Neural progenitor cell (in vitro differentiated cells): ENCODE measurements around the gene COG5. TPM values are rescaled to one million over a fixed set of nuclear protein-coding genes. Genes with fewer than 3 reads are reported as not detected.

Source experiments
- DNase-seq: peaks from one replicate; pipeline ENCODE4 v3.0.0-alpha.2; 2016; ENCODE audit warnings: low spot score
- H2AFZ ChIP-seq: fragments of 200-600 bp; sonication (generic); replicated peaks from 2 replicates; pipeline ENCODE4 v1.6.1; 2016; ENCODE audit warnings: antibody characterized with exemption
- H3F3A ChIP-seq: fragments of 200-600 bp; sonication (generic); 2 replicates; pipeline ENCODE4 v1.6.1; 2016; ENCODE audit warnings: antibody characterized with exemption, low read depth
- H3K27ac ChIP-seq: fragments of 200-600 bp; sonication (generic); 2 replicates; pipeline ENCODE4 v1.5.1; 2016; ENCODE audit warnings: mild to moderate bottlenecking
- H3K27me3 ChIP-seq: fragments of 200-600 bp; sonication (generic); 2 replicates; pipeline ENCODE4 v1.6.1; 2016; ENCODE audit warnings: mild to moderate bottlenecking, moderate library complexity
- H3K36me3 ChIP-seq: fragments of 200-600 bp; sonication (generic); 2 replicates; pipeline ENCODE4 v1.5.1; 2016
- H3K4me1 ChIP-seq: fragments of 200-600 bp; sonication (generic); 2 replicates; pipeline ENCODE4 v1.6.1; 2016; ENCODE audit warnings: mixed run types
- H3K4me2 ChIP-seq: fragments of 200-600 bp; sonication (generic); 2 replicates; pipeline ENCODE4 v1.6.1; 2016
- H3K4me3 ChIP-seq: fragments of 200-600 bp; sonication (generic); 2 replicates; pipeline ENCODE4 v1.5.1; 2016
- H3K79me2 ChIP-seq: fragments of 200-600 bp; sonication (generic); 2 replicates; pipeline ENCODE4 v1.6.1; 2016; ENCODE audit warnings: low read depth
- H3K9ac ChIP-seq: fragments of 200-600 bp; sonication (generic); 2 replicates; pipeline ENCODE4 v1.6.1; 2016
- H3K9me3 ChIP-seq: fragments of 200-600 bp; sonication (generic); 2 replicates; pipeline ENCODE4 v1.5.1; 2016; ENCODE audit warnings: low read depth
- H4K20me1 ChIP-seq: fragments of 200-600 bp; sonication (generic); 2 replicates; pipeline ENCODE4 v1.6.1; 2016; ENCODE audit warnings: low read depth
- H3K27ac Mint-ChIP-seq: 3 replicates; pipeline ENCODE4 v1.8.0; 2021; ENCODE audit warnings: mixed read lengths
- H3K27me3 Mint-ChIP-seq: 2 replicates; pipeline ENCODE4 v1.8.0; 2022; ENCODE audit warnings: low read depth, mild to moderate bottlenecking, inconsistent platforms, moderate library complexity, mixed read lengths; ENCODE audit not compliant: insufficient read depth
- H3K36me3 Mint-ChIP-seq: 3 replicates; pipeline ENCODE4 v1.8.0; 2021; ENCODE audit warnings: mixed read lengths
- H3K4me1 Mint-ChIP-seq: 3 replicates; pipeline ENCODE4 v1.8.0; 2021; ENCODE audit warnings: mixed read lengths
- H3K4me3 Mint-ChIP-seq: 3 replicates; pipeline ENCODE4 v1.8.0; 2021; ENCODE audit warnings: mild to moderate bottlenecking, moderate library complexity, mixed read lengths
- H3K9me3 Mint-ChIP-seq: 3 replicates; pipeline ENCODE4 v1.8.0; 2020; ENCODE audit warnings: mixed read lengths
- CTCF ChIP-seq: fragments of 200-600 bp; sonication (generic); IDR thresholded peaks from 2 replicates; pipeline ENCODE4 v1.5.1; 2017; ENCODE audit warnings: antibody characterized with exemption, mild to moderate bottlenecking
- EZH2 ChIP-seq: fragments of 200-600 bp; sonication (generic); IDR thresholded peaks from 2 replicates; pipeline ENCODE4 v1.6.1; 2017; ENCODE audit warnings: antibody characterized with exemption, mild to moderate bottlenecking, moderate library complexity
- EZH2phosphoT487 ChIP-seq: fragments of 200-600 bp; sonication (generic); IDR thresholded peaks from 2 replicates; pipeline ENCODE4 v1.6.1; 2017; ENCODE audit warnings: antibody characterized with exemption
- total RNA-seq: library from RNA; depleted of rRNA; stranded (reverse); fragments of >200 nt; gene quantifications from 2 replicates; pipeline ENCODE4 v1.2.3, GENCODE V29; 2015; ENCODE audit warnings: low replicate concordance

COG5 gene
- total RNA-seq, 1 donor from 2014 or later: 90.5 TPM

GRCh38 chr7:107187774-107188173, 375.9 kb downstream of the COG5 start:
- no peaks in the 10 kb centered on the region for H3K9me3 Mint-ChIP-seq
- H3K36me3 Mint-ChIP-seq: peaks cover 44% of the 10 kb centered on the region
- no peak overlapping the region for H3K4me3 Mint-ChIP-seq
- Histone ChIP-seq H4K20me1 (peaks cover 4% of the 10 kb centered on the region), H3K9ac (no peak overlapping the region), H2AFZ (no peak overlapping the region), H3K9me3 (no peaks in the 10 kb centered on the region), H3K27ac (no peak overlapping the region), H3K79me2 (no peaks in the 10 kb centered on the region), H3K4me2 (no peak overlapping the region), H3K4me1 (no peaks in the 10 kb centered on the region), H3K27me3 (no peaks in the 10 kb centered on the region), H3K36me3 (peaks cover 14% of the 10 kb centered on the region), H3F3A (no peaks in the 10 kb centered on the region), H3K4me3 (no peak overlapping the region)
- no peak for DNase-seq
- no peaks in the 10 kb centered on the region for H3K27me3 Mint-ChIP-seq
- no peak overlapping the region for H3K27ac Mint-ChIP-seq
- no peak for TF ChIP-seq EZH2
- no peak for TF ChIP-seq EZH2phosphoT487
- no peak for TF ChIP-seq CTCF
- no peaks in the 10 kb centered on the region for H3K4me1 Mint-ChIP-seq

GRCh38 chr7:107186240-107186639, 377.5 kb downstream of the COG5 start:
- no peaks in the 10 kb centered on the region for H3K4me1 ChIP-seq
- no peak overlapping the region for H2AFZ ChIP-seq
- no peaks in the 10 kb centered on the region for H3K79me2 ChIP-seq
- Mint-ChIP-seq H3K27me3 (no peaks in the 10 kb centered on the region), H3K9me3 (no peaks in the 10 kb centered on the region), H3K36me3 (peaks cover 44% of the 10 kb centered on the region), H3K4me1 (no peaks in the 10 kb centered on the region), H3K27ac (no peak overlapping the region), H3K4me3 (no peak overlapping the region)
- no peaks in the 10 kb centered on the region for H3K9me3 ChIP-seq
- H3F3A ChIP-seq: no peaks in the 10 kb centered on the region
- TF ChIP-seq EZH2phosphoT487 (no peak), EZH2 (no peak), CTCF (no peak)
- H3K27ac ChIP-seq: no peak overlapping the region
- H3K9ac ChIP-seq: no peak overlapping the region
- H3K27me3 ChIP-seq: no peaks in the 10 kb centered on the region
- no peak overlapping the region for H3K4me2 ChIP-seq
- peaks cover 26% of the 10 kb centered on the region for H3K36me3 ChIP-seq
- no peak overlapping the region for H3K4me3 ChIP-seq
- H4K20me1 ChIP-seq: peaks cover 7% of the 10 kb centered on the region
- no peak for DNase-seq

- H3K27me3 Mint-ChIP-seq: no peaks in the 10 kb centered on the region
- TF ChIP-seq EZH2phosphoT487: no peak
- no peak for TF ChIP-seq EZH2
- no peak for TF ChIP-seq CTCF
- Histone ChIP-seq H3K27me3 (no peaks in the 10 kb centered on the region), H3K79me2 (no peaks in the 10 kb centered on the region), H3K9ac (no peak overlapping the region), H3K27ac (no peak overlapping the region), H4K20me1 (peaks cover 7% of the 10 kb centered on the region), H3K4me2 (no peak overlapping the region), H3K36me3 (peaks cover 26% of the 10 kb centered on the region), H3K4me1 (no peaks in the 10 kb centered on the region), H3F3A (no peaks in the 10 kb centered on the region), H3K9me3 (no peaks in the 10 kb centered on the region), H3K4me3 (no peak overlapping the region), H2AFZ (no peak overlapping the region)
- no peak overlapping the region for H3K4me3 Mint-ChIP-seq
- DNase-seq: no peak
- H3K27ac Mint-ChIP-seq: no peak overlapping the region
- H3K9me3 Mint-ChIP-seq: no peaks in the 10 kb centered on the region
- no peaks in the 10 kb centered on the region for H3K4me1 Mint-ChIP-seq
- H3K36me3 Mint-ChIP-seq: peaks cover 48% of the 10 kb centered on the region
Measured at GRCh38 chr7:107185716-107186115, 378.0 kb downstream of the COG5 start.

- H3K9ac ChIP-seq: no peak overlapping the region
- Mint-ChIP-seq H3K4me1 (no peaks in the 10 kb centered on the region), H3K27me3 (peaks cover 2% of the 10 kb centered on the region), H3K27ac (no peak overlapping the region), H3K9me3 (no peaks in the 10 kb centered on the region), H3K4me3 (no peak overlapping the region), H3K36me3 (peaks cover 28% of the 10 kb centered on the region)
- H3F3A ChIP-seq: no peaks in the 10 kb centered on the region
- DNase-seq: no peak
- no peak overlapping the region for H3K27ac ChIP-seq
- peaks cover 20% of the 10 kb centered on the region for H3K36me3 ChIP-seq
- H3K79me2 ChIP-seq: peaks cover 43% of the 10 kb centered on the region
- TF ChIP-seq CTCF (no peak), EZH2 (no peak), EZH2phosphoT487 (no peak)
- no peaks in the 10 kb centered on the region for H3K27me3 ChIP-seq
- H3K9me3 ChIP-seq: no peaks in the 10 kb centered on the region
- no peak overlapping the region for H3K4me3 ChIP-seq
- H4K20me1 ChIP-seq: peaks cover 27% of the 10 kb centered on the region
- H2AFZ ChIP-seq: no peak overlapping the region
- H3K4me2 ChIP-seq: no peak overlapping the region
- H3K4me1 ChIP-seq: no peaks in the 10 kb centered on the region
Measured at GRCh38 chr7:107181172-107181571, 382.5 kb downstream of the COG5 start.
